ENCODE data around the gene PPP1R12B.
"Not testable (repeated sequence)": the region's sequence is repeated elsewhere in the genome, so short reads cannot be mapped to it uniquely, and the experiment has no call there.

The PPP1R12B gene

DNA sequence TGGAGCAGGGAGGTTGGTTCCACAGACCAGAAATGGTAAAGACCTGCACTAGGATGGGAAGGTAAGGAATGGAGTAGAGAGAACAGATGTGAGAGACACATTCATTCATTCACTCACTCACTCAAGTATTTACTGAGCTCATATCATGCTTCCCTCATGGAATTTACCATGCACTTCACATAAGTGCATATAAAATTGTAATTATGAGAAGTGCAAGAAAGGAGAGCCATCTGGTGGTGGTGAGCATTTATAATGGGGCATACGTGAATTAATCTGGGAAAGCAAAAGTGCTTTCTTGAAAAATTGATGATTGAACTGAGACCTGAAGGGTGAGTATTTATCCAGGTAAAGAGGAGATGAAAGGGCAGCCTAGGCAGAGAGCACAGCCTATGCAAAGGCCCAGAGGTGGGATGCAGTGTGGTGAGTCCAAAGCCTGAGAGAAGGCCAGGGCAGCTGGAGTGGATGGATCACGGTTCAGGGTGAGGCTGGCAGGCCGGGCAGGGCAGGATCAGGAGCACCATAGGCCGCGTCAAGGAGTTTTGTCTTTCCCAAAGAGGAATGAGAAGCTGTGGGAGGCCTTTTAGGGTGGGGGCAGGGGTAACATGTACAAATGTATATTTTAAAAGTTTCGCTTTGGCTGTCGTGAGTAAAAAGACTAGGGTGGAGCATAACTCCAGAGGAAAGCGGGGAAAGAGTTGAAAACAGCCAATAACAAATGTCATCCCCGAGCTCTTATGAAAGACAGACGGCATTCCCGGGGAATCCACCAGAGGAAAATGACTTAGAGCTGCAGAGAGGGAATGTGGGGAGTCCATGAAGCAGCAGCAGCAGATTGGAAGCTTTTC, 266.1 kb downstream of the PPP1R12B start:
- H3K36me3 ChIP-seq (ENCODE audit: insufficient read depth, low read length); H3K27me3 ChIP-seq (ENCODE audit: insufficient read depth, low read length); H3K4me1 ChIP-seq (ENCODE audit: insufficient read depth, low read length); H3K9me3 ChIP-seq (ENCODE audit: low read length); H2AFZ ChIP-seq (ENCODE audit: low read depth, low read length); H3K4me3 ChIP-seq (ENCODE audit: low read length): not testable (repeated sequence)

DNA sequence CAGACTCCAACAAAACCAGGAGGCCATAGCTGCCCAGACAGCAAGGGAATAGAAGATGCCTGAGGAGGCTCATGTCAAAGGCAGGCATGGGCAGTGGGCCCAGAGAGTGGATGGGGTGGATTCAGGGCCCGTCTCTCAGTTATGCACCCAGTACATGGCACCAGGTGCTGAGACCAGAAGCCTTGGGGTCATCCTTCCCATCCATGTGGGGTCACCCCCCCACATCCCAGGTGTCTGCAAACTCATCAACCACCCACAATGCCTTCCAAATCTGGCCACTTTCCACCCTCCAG, 266.7 kb downstream of the PPP1R12B start:
- H3K9me3 ChIP-seq (ENCODE audit: low read length); H3K27me3 ChIP-seq (ENCODE audit: insufficient read depth, low read length); H3K36me3 ChIP-seq (ENCODE audit: insufficient read depth, low read length); H3K4me1 ChIP-seq (ENCODE audit: insufficient read depth, low read length); H2AFZ ChIP-seq (ENCODE audit: low read depth, low read length); H3K4me3 ChIP-seq (ENCODE audit: low read length): not testable (repeated sequence)

DNA sequence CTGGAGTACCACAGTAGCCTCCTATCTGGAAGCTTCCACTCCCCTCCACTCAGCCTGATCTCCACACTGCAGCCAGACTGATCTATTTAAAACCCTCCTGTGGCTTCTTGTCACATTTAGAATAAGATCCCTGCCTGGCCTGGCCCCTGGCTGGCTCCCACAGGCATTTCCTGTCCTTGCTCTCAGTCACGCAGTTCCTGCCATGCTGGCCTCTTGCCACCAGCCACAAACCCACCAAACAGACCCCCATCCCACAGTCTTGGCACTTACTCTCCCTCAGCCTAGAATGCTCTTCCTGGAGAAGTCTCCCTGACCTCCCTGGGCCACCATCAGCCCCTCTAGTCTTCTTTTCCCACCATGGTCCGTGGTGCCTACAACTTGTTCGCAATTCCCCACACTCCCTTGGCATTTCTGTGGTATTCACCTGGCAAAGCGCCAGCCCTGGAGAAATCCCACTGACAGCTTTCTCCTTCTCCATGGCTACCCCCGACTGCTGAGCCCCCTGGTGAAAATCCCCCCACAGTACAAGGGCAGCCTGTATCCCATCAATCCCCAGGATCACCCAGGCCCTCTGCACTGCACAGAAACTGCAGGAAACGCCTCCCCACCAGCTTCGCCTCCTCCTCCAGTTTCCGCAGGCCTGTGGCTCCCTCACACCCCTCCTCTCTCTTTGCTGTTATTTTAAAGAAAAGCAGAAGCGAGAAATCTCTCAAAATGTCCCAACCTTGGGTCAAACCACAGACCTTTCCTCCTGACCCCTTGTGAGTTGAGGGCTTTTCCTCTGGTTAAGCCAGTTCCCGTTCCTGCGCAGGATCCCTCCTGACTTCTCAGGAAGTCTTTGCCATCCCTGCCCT, 267.2 kb downstream of the PPP1R12B start:
- H3K4me1 ChIP-seq (ENCODE audit: insufficient read depth, low read length) = peaks cover 4% of the 10 kb centered on the region
- H3K9me3 ChIP-seq (ENCODE audit: low read length) = no peaks in the 10 kb centered on the region
- no peaks in the 10 kb centered on the region for H3K27me3 ChIP-seq (ENCODE audit: insufficient read depth, low read length)
- H3K4me3 ChIP-seq (ENCODE audit: low read length) = no peak overlapping the region
- no peak overlapping the region for H2AFZ ChIP-seq (ENCODE audit: low read depth, low read length)
- no peaks in the 10 kb centered on the region for H3K36me3 ChIP-seq (ENCODE audit: insufficient read depth, low read length)

DNA sequence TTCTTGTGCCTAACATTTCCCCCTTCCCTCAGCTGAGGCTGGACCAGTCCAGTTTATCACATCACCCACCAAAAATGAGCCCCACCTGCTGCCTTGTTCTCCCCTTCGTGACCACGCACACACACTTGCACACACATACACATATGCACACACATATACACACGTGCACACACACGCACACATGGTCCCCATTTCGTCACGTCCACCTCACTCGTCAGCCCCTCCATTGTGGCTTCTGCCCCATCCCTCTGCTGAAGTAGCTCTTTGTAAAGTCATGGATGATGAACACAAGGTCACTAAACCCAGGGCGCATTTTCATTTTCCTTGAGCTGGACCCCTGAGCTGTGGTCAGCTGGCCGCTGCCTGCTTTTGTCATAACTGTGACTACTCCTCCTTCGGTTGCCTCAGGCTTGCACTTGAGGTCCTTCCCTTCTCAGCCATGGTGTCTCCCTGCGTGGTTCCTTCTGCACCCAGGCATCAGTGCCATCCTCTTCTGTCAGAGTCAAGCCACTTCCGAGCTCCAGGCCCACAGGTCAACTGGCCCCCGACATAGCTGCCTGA, 267.9 kb downstream of the PPP1R12B start:
- Histone ChIP-seq H3K27me3 (ENCODE audit: insufficient read depth, low read length) (no peaks in the 10 kb centered on the region), H3K9me3 (ENCODE audit: low read length) (no peaks in the 10 kb centered on the region), H2AFZ (ENCODE audit: low read depth, low read length) (no peak overlapping the region), H3K36me3 (ENCODE audit: insufficient read depth, low read length) (no peaks in the 10 kb centered on the region), H3K4me1 (ENCODE audit: insufficient read depth, low read length) (peaks cover 4% of the 10 kb centered on the region), H3K4me3 (ENCODE audit: low read length) (no peak overlapping the region)

DNA sequence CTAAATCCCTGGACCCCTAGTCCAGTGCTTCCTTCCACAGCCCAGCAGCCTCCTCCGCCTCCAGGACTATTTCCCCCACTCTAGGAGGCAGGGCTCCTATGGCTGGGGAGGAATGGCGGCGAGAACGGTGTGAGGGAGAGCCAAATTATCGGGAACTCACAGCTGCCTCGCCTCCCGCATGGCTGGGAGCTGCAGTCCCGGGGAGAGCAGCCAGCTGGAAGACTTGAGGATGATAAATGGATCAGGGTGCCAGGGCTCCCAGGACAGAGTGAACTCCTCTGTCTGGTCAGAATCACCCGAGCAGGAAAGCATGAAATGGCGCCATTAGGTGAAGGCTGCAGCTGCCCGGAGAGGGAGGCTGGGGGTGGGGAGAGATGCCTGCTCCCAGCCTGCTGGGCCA, 270.5 kb downstream of the PPP1R12B start:
- H2AFZ ChIP-seq (ENCODE audit: low read depth, low read length); H3K27me3 ChIP-seq (ENCODE audit: insufficient read depth, low read length); H3K9me3 ChIP-seq (ENCODE audit: low read length); H3K4me1 ChIP-seq (ENCODE audit: insufficient read depth, low read length); H3K36me3 ChIP-seq (ENCODE audit: insufficient read depth, low read length); H3K4me3 ChIP-seq (ENCODE audit: low read length): not testable (repeated sequence)

DNA sequence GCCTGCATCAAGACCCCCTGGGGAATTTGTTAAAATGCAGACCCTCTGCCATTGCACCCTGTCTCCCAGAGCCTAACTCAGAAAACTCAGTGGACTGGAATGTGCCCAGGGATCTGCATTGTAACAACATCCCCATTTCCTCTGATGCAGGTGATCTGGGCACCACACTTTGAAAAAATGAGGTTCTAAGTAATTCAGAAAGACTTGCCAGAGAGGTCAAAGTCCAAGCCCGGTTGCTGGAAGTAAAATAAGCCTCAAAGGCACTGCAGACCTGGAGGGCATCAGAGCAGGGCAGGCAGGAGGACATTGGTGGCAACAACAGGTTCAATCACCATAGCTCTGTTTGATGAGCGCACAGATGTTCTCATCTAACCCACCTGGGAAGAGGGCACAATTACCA, 271.0 kb downstream of the PPP1R12B start:
- Histone ChIP-seq H3K27me3 (ENCODE audit: insufficient read depth, low read length) (no peaks in the 10 kb centered on the region), H2AFZ (ENCODE audit: low read depth, low read length) (no peak overlapping the region), H3K4me1 (ENCODE audit: insufficient read depth, low read length) (peaks cover 8% of the 10 kb centered on the region), H3K4me3 (ENCODE audit: low read length) (no peak overlapping the region), H3K36me3 (ENCODE audit: insufficient read depth, low read length) (no peaks in the 10 kb centered on the region), H3K9me3 (ENCODE audit: low read length) (no peaks in the 10 kb centered on the region)

DNA sequence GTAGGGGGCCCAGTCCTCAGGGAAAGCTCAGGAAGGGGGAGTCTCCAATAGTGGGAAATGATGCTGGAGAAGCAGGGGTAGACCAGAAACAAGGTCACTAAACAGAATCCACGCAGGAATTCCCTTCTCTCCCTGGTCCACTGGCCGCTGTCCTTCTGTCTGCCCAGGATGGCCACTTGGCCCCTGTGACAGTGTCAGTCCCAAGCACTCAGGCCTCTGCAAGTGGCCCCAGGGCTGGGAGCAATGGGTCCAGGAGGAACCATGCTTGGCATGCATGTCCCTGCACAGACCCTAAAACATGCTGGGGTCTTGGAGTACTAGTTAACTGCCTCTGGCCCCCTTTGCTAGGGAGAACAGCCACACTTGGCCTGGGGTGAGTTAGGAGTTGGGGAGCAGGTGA, 271.5 kb downstream of the PPP1R12B start:
- not testable (repeated sequence) for H3K4me1 ChIP-seq (ENCODE audit: insufficient read depth, low read length); H3K9me3 ChIP-seq (ENCODE audit: low read length); H3K4me3 ChIP-seq (ENCODE audit: low read length); H3K27me3 ChIP-seq (ENCODE audit: insufficient read depth, low read length); H3K36me3 ChIP-seq (ENCODE audit: insufficient read depth, low read length); H2AFZ ChIP-seq (ENCODE audit: low read depth, low read length)

DNA sequence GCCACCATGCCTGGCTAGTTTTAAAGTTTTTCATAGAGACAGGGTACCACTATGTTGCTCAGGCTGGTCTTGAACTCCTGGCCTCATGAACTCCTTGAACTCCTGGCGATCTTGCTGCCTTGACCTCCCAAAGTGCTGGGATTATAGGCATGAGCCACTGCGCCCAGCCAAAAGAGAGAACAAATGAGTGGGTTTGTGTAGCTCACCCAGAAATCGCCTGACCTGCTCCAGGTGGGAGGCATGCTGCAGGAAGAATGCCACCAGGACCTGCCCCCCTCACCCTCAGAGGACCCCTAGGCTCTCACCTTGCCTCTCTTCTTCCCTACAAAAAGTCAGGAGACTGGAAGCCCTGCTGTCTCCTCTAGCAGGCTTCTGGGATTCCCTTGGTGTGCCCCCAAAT, 272.9 kb downstream of the PPP1R12B start:
- H3K4me1 ChIP-seq (ENCODE audit: insufficient read depth, low read length) = peaks cover 8% of the 10 kb centered on the region
- no peaks in the 10 kb centered on the region for H3K36me3 ChIP-seq (ENCODE audit: insufficient read depth, low read length)
- no peaks in the 10 kb centered on the region for H3K9me3 ChIP-seq (ENCODE audit: low read length)
- no peak overlapping the region for H3K4me3 ChIP-seq (ENCODE audit: low read length)
- H3K27me3 ChIP-seq (ENCODE audit: insufficient read depth, low read length) = no peaks in the 10 kb centered on the region
- no peak overlapping the region for H2AFZ ChIP-seq (ENCODE audit: low read depth, low read length)

DNA sequence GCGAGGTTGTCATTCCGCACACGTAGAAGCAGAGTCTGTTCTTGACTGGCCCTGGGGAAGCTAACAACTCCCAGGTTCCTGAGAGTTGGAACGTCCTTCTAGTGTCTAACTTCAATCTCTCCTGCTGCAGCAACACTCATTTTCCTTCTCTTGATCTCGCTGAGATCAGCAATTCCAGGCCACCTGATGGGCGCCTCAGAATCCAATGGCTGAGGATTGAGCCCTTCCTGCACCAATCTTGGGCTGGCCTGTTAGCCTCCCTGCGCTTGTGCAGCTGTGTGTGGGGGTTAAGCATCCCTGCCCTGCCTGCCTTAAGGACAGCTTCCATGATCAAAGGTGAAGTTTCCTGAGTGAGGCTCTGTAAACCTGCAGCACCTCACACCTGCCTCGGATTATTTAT, 273.9 kb downstream of the PPP1R12B start:
- H3K4me1 ChIP-seq (ENCODE audit: insufficient read depth, low read length) = peaks cover 8% of the 10 kb centered on the region
- H3K4me3 ChIP-seq (ENCODE audit: low read length) = no peak overlapping the region
- no peaks in the 10 kb centered on the region for H3K36me3 ChIP-seq (ENCODE audit: insufficient read depth, low read length)
- no peak overlapping the region for H2AFZ ChIP-seq (ENCODE audit: low read depth, low read length)
- H3K27me3 ChIP-seq (ENCODE audit: insufficient read depth, low read length) = peaks cover 1% of the 10 kb centered on the region
- no peaks in the 10 kb centered on the region for H3K9me3 ChIP-seq (ENCODE audit: low read length)

DNA sequence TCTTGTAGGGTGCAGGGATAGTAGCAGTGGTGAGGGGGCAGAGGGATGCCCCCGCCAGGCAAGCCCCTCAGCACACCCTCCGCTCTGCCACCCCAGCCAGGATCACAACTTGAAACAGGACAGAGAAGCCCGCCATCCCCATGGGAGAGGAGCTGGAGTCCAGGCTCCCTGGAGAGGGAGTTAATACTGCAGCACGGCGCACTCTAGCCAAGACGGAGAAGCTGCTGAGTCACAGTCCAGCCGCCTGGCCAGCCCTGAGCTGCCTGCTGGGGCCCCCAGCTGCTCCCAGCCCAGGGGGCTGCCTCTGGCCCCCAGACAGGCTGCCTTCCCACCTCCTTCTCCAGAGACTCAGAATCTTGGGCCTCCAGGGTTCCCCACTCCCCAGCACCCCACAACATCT, 274.6 kb downstream of the PPP1R12B start:
- Histone ChIP-seq H3K4me1 (ENCODE audit: insufficient read depth, low read length) (peaks cover 8% of the 10 kb centered on the region), H3K27me3 (ENCODE audit: insufficient read depth, low read length) (peaks cover 2% of the 10 kb centered on the region), H2AFZ (ENCODE audit: low read depth, low read length) (no peak overlapping the region), H3K4me3 (ENCODE audit: low read length) (no peak overlapping the region), H3K9me3 (ENCODE audit: low read length) (no peaks in the 10 kb centered on the region), H3K36me3 (ENCODE audit: insufficient read depth, low read length) (no peaks in the 10 kb centered on the region)

DNA sequence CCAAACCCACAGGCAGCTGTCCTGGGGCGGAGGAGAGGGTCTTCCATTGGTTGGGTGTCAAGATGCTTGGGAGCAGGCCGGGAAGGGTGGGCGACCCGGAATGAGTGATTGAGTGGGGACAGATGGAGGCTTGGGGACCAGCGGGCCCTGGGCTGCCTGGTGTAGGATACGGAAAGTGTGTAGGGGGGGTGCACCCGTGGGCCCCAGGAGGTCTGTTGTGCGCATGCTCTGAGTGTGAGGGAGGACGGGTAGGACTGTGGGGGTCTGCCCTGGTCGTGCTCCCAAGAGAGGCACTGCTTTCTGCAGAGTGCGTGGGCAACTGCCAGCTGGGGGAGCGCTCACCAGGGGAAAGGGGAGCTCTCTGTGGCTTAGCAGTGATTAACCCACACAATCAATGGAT, 275.0 kb downstream of the PPP1R12B start:
- H2AFZ ChIP-seq (ENCODE audit: low read depth, low read length); H3K27me3 ChIP-seq (ENCODE audit: insufficient read depth, low read length); H3K36me3 ChIP-seq (ENCODE audit: insufficient read depth, low read length); H3K4me1 ChIP-seq (ENCODE audit: insufficient read depth, low read length); H3K9me3 ChIP-seq (ENCODE audit: low read length); H3K4me3 ChIP-seq (ENCODE audit: low read length): not testable (repeated sequence)

DNA sequence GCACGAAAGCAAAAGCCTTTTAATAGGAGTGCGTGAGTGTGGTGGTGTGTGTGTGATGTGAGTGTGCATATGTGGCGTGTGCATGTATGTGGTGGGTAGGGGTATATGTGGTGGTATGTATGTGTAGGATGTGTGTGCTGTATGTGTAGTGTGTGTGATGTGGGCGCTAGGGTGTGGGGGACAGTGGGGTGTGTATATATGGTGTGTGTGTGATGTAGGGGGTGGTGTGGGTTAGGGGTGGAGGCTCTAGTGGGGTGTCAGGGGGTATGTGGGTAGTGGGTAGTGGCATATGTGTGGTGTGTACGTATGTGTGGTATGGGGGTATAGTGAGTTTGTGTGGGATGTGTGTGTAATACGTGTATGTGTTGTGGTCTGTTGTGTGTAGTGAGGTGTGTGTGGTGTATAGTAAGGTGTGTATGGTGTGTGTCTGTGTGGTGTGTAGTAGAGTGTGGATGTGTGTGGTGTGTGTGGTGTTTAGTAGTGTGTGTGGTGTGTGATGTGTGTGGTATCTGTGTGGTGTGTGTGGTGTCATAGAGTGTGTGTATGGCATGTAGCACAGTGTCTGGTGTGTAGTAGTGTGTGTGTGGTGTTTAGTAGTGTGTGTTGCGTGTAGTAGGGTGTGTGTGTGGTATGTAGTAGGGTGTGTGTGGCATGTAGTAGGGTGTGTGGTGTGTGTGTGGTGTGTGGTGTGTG, 275.7 kb downstream of the PPP1R12B start:
- no peak overlapping the region for H3K4me3 ChIP-seq (ENCODE audit: low read length)
- peaks cover 2% of the 10 kb centered on the region for H3K27me3 ChIP-seq (ENCODE audit: insufficient read depth, low read length)

DNA sequence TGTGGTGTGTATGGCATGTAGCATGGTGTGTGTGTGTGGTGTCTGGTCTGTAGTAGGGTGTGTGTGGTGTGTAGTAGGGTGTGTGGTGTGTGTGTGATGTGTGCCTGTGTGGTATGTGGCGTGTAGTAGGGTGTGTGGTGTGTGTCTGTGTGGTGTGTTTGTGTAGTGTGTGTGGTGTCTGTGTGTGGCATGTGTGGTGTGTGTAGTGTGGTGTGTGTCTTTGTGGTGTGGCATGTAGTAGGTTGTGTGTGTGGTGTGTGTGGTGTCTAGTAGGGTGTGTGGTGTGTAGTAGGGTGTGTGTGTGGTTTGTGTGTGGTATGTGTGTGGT, 276.2 kb downstream of the PPP1R12B start:
- Histone ChIP-seq H3K36me3 (ENCODE audit: insufficient read depth, low read length) (no peaks in the 10 kb centered on the region), H2AFZ (ENCODE audit: low read depth, low read length) (no peak overlapping the region), H3K27me3 (ENCODE audit: insufficient read depth, low read length) (peaks cover 2% of the 10 kb centered on the region), H3K9me3 (ENCODE audit: low read length) (no peaks in the 10 kb centered on the region), H3K4me3 (ENCODE audit: low read length) (no peak overlapping the region), H3K4me1 (ENCODE audit: insufficient read depth, low read length) (peaks cover 4% of the 10 kb centered on the region)

More for the DNA sequence above, 275.7 kb downstream of the PPP1R12B start:
- Histone ChIP-seq H3K9me3 (ENCODE audit: low read length) (no peaks in the 10 kb centered on the region), H3K36me3 (ENCODE audit: insufficient read depth, low read length) (no peaks in the 10 kb centered on the region), H3K4me1 (ENCODE audit: insufficient read depth, low read length) (peaks cover 4% of the 10 kb centered on the region), H2AFZ (ENCODE audit: low read depth, low read length) (no peak overlapping the region)

Data from neuron (in vitro differentiated cells).